Lung (tissue), 12 donors: Measurements from ENCODE around the gene KRTAP10-2. TPM values are rescaled to one million over a fixed set of nuclear protein-coding genes. Genes with fewer than 3 reads are reported as not detected.

ENCODE experiments used
- ATAC-seq: fragments of 200-7000 bp; cut with Tn5 transposase; one replicate; pipeline ENCODE4 v1.9.1; 2020; ENCODE audit warnings: moderate number of reproducible peaks; ENCODE audit not compliant: insufficient read depth, low FRiP score
- DNase-seq, 3 donors: peaks; one replicate each; pipeline ENCODE4 v3.0.0-alpha.2; 2013 to 2017
- H3K27ac ChIP-seq, 2 donors: one replicate each; pipeline ENCODE4 v1.5.1; 2013; ENCODE audit warnings: mild to moderate bottlenecking in 2 of 2, moderate library complexity in 2 of 2, control low read depth in 1 of 2, inconsistent platforms in 1 of 2, low read depth in 1 of 2, low read length in 1 of 2
- H3K27me3 ChIP-seq, 3 donors: one replicate each; pipeline ENCODE4 v1.5.1; 2013; ENCODE audit warnings: low read length in 2 of 3; ENCODE audit not compliant: control insufficient read depth in 3 of 3, insufficient read depth in 3 of 3
- H3K36me3 ChIP-seq, 4 donors: one replicate each; pipeline ENCODE4 v1.5.1; 2013; ENCODE audit warnings: low read length in 4 of 4, mild to moderate bottlenecking in 1 of 4, moderate library complexity in 1 of 4; ENCODE audit not compliant: control insufficient read depth in 4 of 4, insufficient read depth in 4 of 4
- H3K4me1 ChIP-seq, 5 donors: one replicate each; pipeline ENCODE4 v1.5.1; 2013; ENCODE audit warnings: low read length in 5 of 5, mild to moderate bottlenecking in 2 of 5, moderate library complexity in 1 of 5; ENCODE audit not compliant: control insufficient read depth in 5 of 5, insufficient read depth in 5 of 5
- H3K4me3 ChIP-seq: one replicate; pipeline ENCODE4 v1.5.1; 2013; ENCODE audit warnings: mild to moderate bottlenecking, control low read depth, moderate library complexity
- H3K9ac ChIP-seq, 2 donors: one replicate each; pipeline ENCODE4 v1.5.1; 2013; ENCODE audit warnings: low read length in 2 of 2, control low read depth in 1 of 2; ENCODE audit not compliant: insufficient read depth in 1 of 2
- H3K9me3 ChIP-seq, 4 donors: one replicate each; pipeline ENCODE4 v1.5.1; 2013; ENCODE audit warnings: low read length in 3 of 4, mild to moderate bottlenecking in 1 of 4, moderate library complexity in 1 of 4; ENCODE audit not compliant: control insufficient read depth in 4 of 4, insufficient read depth in 3 of 4
- CTCF ChIP-seq: IDR thresholded peaks from 2 replicates; pipeline ENCODE4 v1.5.1; 2012; ENCODE audit warnings: mild to moderate bottlenecking; ENCODE audit errors: control extremely low read depth, extremely low read depth
- WGBS, 2 donors: extraction: QIAGEN DNeasy Blood & Tissue Kit; methylation state at CpG; one replicate each; pipeline ENCODE4 v1.1.7; 2013; 5-methylcytosine and 5-hydroxymethylcytosine counted together
- polyA plus RNA-seq, 2 donors: library from polyadenylated mRNA; stranded (reverse); fragments of 200-250 nt; gene quantifications; one replicate each; pipeline ENCODE4 v1.2.1, GENCODE V29; 2013
- total RNA-seq, 2 donors: library from RNA; depleted of rRNA in 1 of 2; stranded (reverse); fragments of >200 nt in 1 of 2; gene quantifications; one replicate each; pipeline ENCODE4 v1.2.1, GENCODE V29; 2014 to 2021
- donor health status: control.
- donor health status: control.
- donor health status: Bipolar disorder and iron deficiency.
- donor health status: healthy.
- donor health status: DM: yes; HTN: yes; CAD: no.

KRTAP10-2 gene
- total and polyA plus RNA-seq, 4 donors, result not detected

GRCh38 chr21:44527983-44528633 lies 23.2 kb downstream of the KRTAP10-2 start:
- Histone ChIP-seq H3K9me3 (peaks cover 0 to 3% (median 0%) of the 10 kb centered on the region in 4 donors), H3K36me3 (no peaks in the 10 kb centered on the region), H3K4me3 (no peak overlapping the region), H3K27me3 (no peaks in the 10 kb centered on the region), H3K4me1 (no peaks in the 10 kb centered on the region), H3K9ac (no peak overlapping the region), H3K27ac (no peak overlapping the region)
- no peak for TF ChIP-seq CTCF
- 84 to 88% methylated on average over 16 to 18 of the region's 18 CpGs for WGBS, 2 donors
- DNase-seq (no peak), ATAC-seq (no peak)

GRCh38 chr21:44527156-44527982 lies 23.9 kb downstream of the KRTAP10-2 start:
- H3K9ac ChIP-seq, result no peak overlapping the region
- no peak for ATAC-seq
- H3K4me1 ChIP-seq, result no peaks in the 10 kb centered on the region
- no peaks in the 10 kb centered on the region for H3K36me3 ChIP-seq
- no peak overlapping the region for H3K27ac ChIP-seq
- H3K9me3 ChIP-seq, result peaks cover 0 to 3% (median 0%) of the 10 kb centered on the region in 4 donors
- no peak overlapping the region for H3K4me3 ChIP-seq
- 88% methylated on average over 37 of the region's 37 CpGs for WGBS, 2 donors
- TF ChIP-seq CTCF, result no peak
- no peaks in the 10 kb centered on the region for H3K27me3 ChIP-seq
- DNase-seq, result no peak

- Histone ChIP-seq H3K27me3 (no peaks in the 10 kb centered on the region), H3K27ac (no peak overlapping the region), H3K4me3 (no peak overlapping the region), H3K9ac (no peak overlapping the region), H3K9me3 (no peaks in the 10 kb centered on the region), H3K4me1 (no peaks in the 10 kb centered on the region), H3K36me3 (no peaks in the 10 kb centered on the region)
- no peak for TF ChIP-seq CTCF
- DNase-seq (no peak), ATAC-seq (no peak)
- 87 to 92% methylated on average over 12 of the region's 12 CpGs for WGBS, 2 donors
Observed at GRCh38 chr21:44526096-44526997, 25.0 kb downstream of the KRTAP10-2 start.
